GM12864 (cell line): ENCODE results near the gene NOS3.
"Not testable (repeated sequence)": the region's sequence is repeated elsewhere in the genome, so short reads cannot be mapped to it uniquely, and the experiment has no call there.

Experiments used
- DNase-seq: peaks from one replicate; pipeline ENCODE4 v3.0.0-alpha.2; 2011; ENCODE audit warnings: low read depth
- H3K4me3 ChIP-seq: 2 replicates; pipeline ENCODE4 v1.5.1; 2011; ENCODE audit warnings: mild to moderate bottlenecking, low read depth, low read length, control low read depth
- TF ChIP-seq, protein P1 (sequence below): IDR thresholded peaks from 2 replicates; pipeline ENCODE4 v1.5.1; 2011; ENCODE audit warnings: low read depth, mild to moderate bottlenecking, moderate library complexity, low read length, control low read depth, inconsistent platforms; ENCODE audit errors: missing control alignments

Gene NOS3

DNA sequence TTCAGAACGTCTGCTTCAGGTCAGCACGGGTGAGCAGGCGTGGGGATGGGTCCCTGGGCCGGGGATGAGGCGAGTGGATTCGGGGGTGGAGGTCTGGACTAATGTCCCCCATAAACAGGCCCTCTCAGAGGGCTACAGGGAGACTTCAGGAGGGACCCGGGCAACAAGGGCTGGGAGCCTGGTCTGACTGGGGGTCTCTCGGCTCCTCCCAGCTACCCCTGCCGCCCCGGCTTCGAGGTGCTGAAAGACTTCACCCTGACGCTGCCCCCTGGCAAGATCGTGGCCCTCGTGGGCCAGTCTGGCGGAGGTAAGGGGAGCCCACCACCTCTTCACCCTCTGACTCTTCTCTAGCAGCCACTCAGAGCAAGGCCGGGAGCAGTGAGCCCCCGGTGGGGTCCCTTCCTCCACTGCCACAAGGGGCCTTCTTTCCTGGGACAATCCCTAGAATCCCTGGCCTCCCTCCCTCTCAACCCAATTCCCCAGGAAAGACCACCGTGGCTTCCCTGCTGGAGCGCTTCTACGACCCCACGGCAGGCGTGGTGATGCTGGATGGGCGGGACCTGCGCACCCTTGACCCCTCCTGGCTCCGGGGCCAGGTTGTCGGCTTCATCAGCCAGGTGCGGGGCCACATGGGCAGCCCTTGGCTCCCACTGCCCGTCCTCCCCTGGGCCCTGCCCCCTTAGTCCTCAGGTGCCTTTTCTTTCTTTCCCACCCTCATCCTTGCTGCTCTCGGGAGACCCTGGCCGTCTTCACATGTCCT, 50.0 kb downstream of the NOS3 start:
- TF ChIP-seq, protein P1, sequence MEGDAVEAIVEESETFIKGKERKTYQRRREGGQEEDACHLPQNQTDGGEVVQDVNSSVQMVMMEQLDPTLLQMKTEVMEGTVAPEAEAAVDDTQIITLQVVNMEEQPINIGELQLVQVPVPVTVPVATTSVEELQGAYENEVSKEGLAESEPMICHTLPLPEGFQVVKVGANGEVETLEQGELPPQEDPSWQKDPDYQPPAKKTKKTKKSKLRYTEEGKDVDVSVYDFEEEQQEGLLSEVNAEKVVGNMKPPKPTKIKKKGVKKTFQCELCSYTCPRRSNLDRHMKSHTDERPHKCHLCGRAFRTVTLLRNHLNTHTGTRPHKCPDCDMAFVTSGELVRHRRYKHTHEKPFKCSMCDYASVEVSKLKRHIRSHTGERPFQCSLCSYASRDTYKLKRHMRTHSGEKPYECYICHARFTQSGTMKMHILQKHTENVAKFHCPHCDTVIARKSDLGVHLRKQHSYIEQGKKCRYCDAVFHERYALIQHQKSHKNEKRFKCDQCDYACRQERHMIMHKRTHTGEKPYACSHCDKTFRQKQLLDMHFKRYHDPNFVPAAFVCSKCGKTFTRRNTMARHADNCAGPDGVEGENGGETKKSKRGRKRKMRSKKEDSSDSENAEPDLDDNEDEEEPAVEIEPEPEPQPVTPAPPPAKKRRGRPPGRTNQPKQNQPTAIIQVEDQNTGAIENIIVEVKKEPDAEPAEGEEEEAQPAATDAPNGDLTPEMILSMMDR: no peak
- no peak overlapping the region for H3K4me3 ChIP-seq
- DNase-seq: no peak

DNA sequence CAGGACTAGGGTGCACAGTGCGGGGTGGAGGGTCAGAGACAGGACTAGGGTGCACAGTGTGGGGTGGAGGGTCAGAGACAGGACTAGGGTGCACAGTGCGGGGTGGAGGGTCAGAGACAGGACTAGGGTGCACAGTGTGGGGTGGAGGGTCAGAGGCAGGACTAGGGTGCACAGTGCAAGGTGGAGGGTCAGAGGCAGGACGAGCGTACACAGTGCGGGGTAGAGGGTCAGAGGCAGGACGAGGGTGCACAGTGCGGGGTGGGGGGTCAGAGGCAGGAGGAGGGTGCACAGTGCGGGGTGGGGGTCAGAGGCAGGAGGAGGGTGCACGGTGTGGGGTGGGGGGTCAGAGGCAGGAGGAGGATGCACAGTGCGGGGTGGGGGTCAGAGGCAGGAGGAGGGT, 52.6 kb downstream of the NOS3 start:
- not testable (repeated sequence) for DNase-seq, H3K4me3 ChIP-seq

DNA sequence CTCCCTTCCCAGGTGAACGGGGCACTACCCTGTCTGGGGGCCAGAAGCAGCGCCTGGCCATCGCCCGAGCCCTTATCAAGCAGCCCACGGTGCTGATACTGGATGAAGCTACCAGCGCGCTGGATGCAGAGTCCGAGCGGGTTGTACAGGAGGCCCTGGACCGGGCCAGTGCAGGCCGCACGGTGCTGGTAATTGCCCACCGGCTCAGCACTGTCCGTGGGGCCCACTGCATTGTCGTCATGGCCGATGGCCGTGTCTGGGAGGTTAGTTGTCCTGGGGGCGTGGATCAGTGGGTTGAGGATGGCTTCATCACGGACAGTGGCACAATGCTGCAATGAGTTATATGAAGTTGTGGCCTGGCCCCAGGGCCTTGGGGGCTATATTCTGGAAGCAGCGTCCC, 53.1 kb downstream of the NOS3 start:
- H3K4me3 ChIP-seq: no peak overlapping the region

DNA sequence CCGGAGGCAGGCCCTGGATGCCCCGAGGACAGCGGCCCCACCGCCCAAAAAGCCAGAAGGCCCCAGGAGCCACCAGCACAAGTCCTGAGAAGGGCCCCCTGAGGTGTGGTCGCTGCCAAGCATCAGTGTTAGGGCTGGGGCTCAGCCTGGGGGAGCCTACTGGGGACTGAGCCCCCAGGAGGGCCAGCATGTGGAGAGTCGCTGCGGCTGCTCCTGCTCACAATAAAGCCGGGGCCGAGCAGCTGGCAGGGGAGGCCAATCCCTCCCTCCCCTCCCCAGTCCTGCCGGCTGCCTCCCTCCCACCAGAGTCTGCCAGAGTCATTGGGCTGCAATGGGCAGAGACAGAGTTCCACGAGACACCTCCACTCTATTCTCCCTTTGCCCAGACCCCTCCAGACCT, 54.4 kb downstream of the NOS3 start:
- TF ChIP-seq, protein P1: no peak
- H3K4me3 ChIP-seq: no peak overlapping the region
- DNase-seq: no peak

More for the DNA sequence above, 53.1 kb downstream of the NOS3 start:
- TF ChIP-seq, protein P1: no peak
- DNase-seq: no peak

DNA sequence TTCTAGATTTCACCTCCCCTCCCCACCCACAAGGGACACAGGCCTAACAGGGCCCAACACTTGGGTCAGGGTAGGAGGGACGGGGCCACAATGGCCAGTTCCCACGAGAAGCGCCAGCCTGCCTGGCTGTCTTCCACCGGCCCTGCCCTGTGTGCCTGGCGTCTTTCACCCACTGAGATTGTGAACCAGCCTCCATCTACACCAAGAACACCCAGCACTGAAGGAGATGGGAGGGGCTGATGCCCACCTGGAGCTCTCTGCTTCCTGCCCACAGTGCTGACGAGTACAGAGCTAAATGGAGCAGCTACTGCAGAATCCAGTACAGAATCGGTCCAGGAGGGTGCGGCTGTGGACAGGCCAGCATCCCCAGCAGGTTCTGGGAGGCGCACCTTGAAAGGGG, 55.1 kb downstream of the NOS3 start:
- no peak for DNase-seq
- TF ChIP-seq, protein P1: no peak
- no peak overlapping the region for H3K4me3 ChIP-seq

GRCh38 chr7:151046603-151047573, 56.1 kb downstream of the NOS3 start:
- H3K4me3 ChIP-seq: no peak overlapping the region
- TF ChIP-seq, protein P1: no peak
- DNase-seq: no peak
